ENCODE measurements around the gene RPS15.

The RPS15 gene

GRCh38 chr19:1488282-1488601 is 50.0 kb downstream of the RPS15 start:
- no peak for DNase-seq

GRCh38 chr19:1489463-1490310 is 51.5 kb downstream of the RPS15 start:
- DNase-seq: no peak

Measured in effector CD8-positive, alpha-beta T cell (primary cell).